Measurements from ENCODE around the gene RAB19. TPM values are rescaled to one million over a fixed set of nuclear protein-coding genes. Genes with fewer than 3 reads are reported as not detected.

RAB19 gene
- total and polyA plus RNA-seq, 2 of the 8 experiments (the other 6 are each of a cell fraction or from before 2014, with no cell fraction given) = 9.8 to 11.0 TPM

- H3K27ac ChIP-seq (ENCODE audit: low read depth, low read length) = no peak overlapping the region
- POLR2A ChIA-PET (ENCODE audit: partially characterized antibody) = interaction anchor here (0.9 to 2.1 kb wide), 3 partner anchors 15 to 45 kb away, joined by 4 to 10 read pairs (median 4); no protein-coding TSS in a partner anchor
Measured at GRCh38 chr7:140404565-140405065, 757 bp downstream of the RAB19 start.

More at GRCh38 chr7:140404565-140405065, 757 bp downstream of the RAB19 start:
- H4K5ac ChIP-seq (ENCODE audit: insufficient read length, low read depth, low read length) = no peak overlapping the region
- H3K18ac ChIP-seq (ENCODE audit: extremely low read depth, low read length) = no peak overlapping the region
- H4K8ac ChIP-seq (ENCODE audit: extremely low read depth, insufficient read depth, low read length) = no peak overlapping the region
- CTCF ChIA-PET (ENCODE audit: partially characterized antibody) = interaction anchor here (0.6 to 1.6 kb wide), 2 partner anchors 39 to 1291 kb away, joined by 3 to 7 read pairs; no protein-coding TSS in a partner anchor
- H3K9ac ChIP-seq (replicated peaks in 1 of 4; ENCODE audit: extremely low read depth in 1 of 4, low read depth in 3 of 4, low read length in 3 of 4) = peak overlapping the region in 1 of 4 experiments; percentile 67; a peak in 1 of 7 replicates
- no peak overlapping the region for H3K14ac ChIP-seq (ENCODE audit: insufficient read length)
- no peak overlapping the region; the same call in 1 of the 2 replicates for H2BK15ac ChIP-seq (ENCODE audit: low read length)
- peaks cover 0 to 13% (median 2%) of the 10 kb centered on the region in 4 experiments; a peak in 4 of 7 replicates for H3K4me1 ChIP-seq (replicated peaks in 1 of 4; ENCODE audit: control insufficient read depth in 3 of 4, insufficient read depth in 4 of 4, low read length in 3 of 4)
- no peak overlapping the region for H2AK5ac ChIP-seq (ENCODE audit: low read depth, low read length)
- H2BK120ac ChIP-seq (replicated peaks; ENCODE audit: low read depth, low read length) = no peak overlapping the region
- H4K20me1 ChIP-seq (replicated peaks in 1 of 2; ENCODE audit: control insufficient read depth in 1 of 2, insufficient read depth in 2 of 2, low read length in 2 of 2) = no peaks in the 10 kb centered on the region
- no peak overlapping the region for H2BK20ac ChIP-seq (ENCODE audit: low read length)
- H3K9me3 ChIP-seq (ENCODE audit: insufficient read depth in 2 of 2, low read depth in 1 of 2, low read length in 1 of 2) = no peaks in the 10 kb centered on the region
- no peak overlapping the region for H3K56ac ChIP-seq (replicated peaks; ENCODE audit: insufficient read length, low read depth, low read length)
- WGBS, 2 experiments (ENCODE audit: extremely low coverage in 1 of 2, insufficient coverage in 1 of 2, insufficient read length in 1 of 2, insufficient replicate concordance in 2 of 2, low coverage in 1 of 2, low lambda C conversion rate in 2 of 2, missing lambda C conversion rate in 1 of 2) = 78% methylated on average over 3 of the region's 3 CpGs; no CpG with 5 or more reads in 1 of the 2 experiments
- peak overlapping the region; percentile 73 to 78 for H3K4me2 ChIP-seq (ENCODE audit: insufficient read depth in 1 of 2, low read depth in 2 of 2, low read length in 2 of 2)
- peak overlapping the region; percentile 88 for H2AFZ ChIP-seq (ENCODE audit: low read length)
- no peak overlapping the region for H4K91ac ChIP-seq (replicated peaks; ENCODE audit: insufficient read length, low read length)
- no peak for TF ChIP-seq TEAD4 (IDR thresholded peaks at IDR 0.05; ENCODE audit: low read depth, low read length)
- TF ChIP-seq GTF2F1 (IDR thresholded peaks at IDR 0.05; ENCODE audit: borderline replicate concordance, low read depth, low read length) = no peak
- TF ChIP-seq RXRA (IDR thresholded peaks at IDR 0.05; ENCODE audit: insufficient read depth, low read depth, low read length) = no peak
- TF ChIP-seq CREB1 (IDR thresholded peaks at IDR 0.05) = no peak
- TF ChIP-seq JUN (IDR thresholded peaks at IDR 0.05; ENCODE audit: low read depth, low read length) = no peak
- no peak for TF ChIP-seq ZNF274 (IDR thresholded peaks at IDR 0.05; ENCODE audit: borderline replicate concordance, extremely low read depth, low read length)
- TF ChIP-seq RFX5 (IDR thresholded peaks at IDR 0.05; ENCODE audit: borderline replicate concordance, low read depth, low read length) = no peak
- TF ChIP-seq POLR2A (IDR thresholded peaks at IDR 0.05; ENCODE audit: control extremely low read depth in 1 of 2, low read depth in 2 of 2, low read length in 2 of 2) = no peak
- 0 out of 2 replicates have a peak overlapping the region, but pooled peaks have one; percentile 52 for H2BK12ac ChIP-seq (ENCODE audit: low read depth, low read length)
- no peaks in the 10 kb centered on the region for H3K79me2 ChIP-seq (ENCODE audit: control insufficient read depth in 1 of 2, insufficient read depth in 2 of 2, low read length in 2 of 2)
- DNase-seq (ENCODE audit: low read depth in 1 of 2, low spot score in 2 of 2) (no peak), FAIRE-seq (no peak)
- H3K27me3 ChIP-seq (replicated peaks in 1 of 4; ENCODE audit: control insufficient read depth in 3 of 4, extremely low read depth in 1 of 4, insufficient read depth in 3 of 4, low read length in 3 of 4) = no peaks in the 10 kb centered on the region
- no peak overlapping the region for H2BK5ac ChIP-seq (ENCODE audit: low read depth, low read length)
- H3K79me1 ChIP-seq (ENCODE audit: low read depth, low read length) = no peaks in the 10 kb centered on the region
- H3K23ac ChIP-seq (ENCODE audit: insufficient read length) = no peak overlapping the region
- H3K23me2 ChIP-seq (ENCODE audit: low read depth, low read length) = no peaks in the 10 kb centered on the region
- H3K4me3 ChIP-seq (ENCODE audit: extremely low read depth in 1 of 4, insufficient read depth in 2 of 4, low read depth in 3 of 4, low read length in 4 of 4) = peak overlapping the region in 3 of 4 experiments; percentile 62 to 69 (median 67); a peak in 6 of 8 replicates
- peaks cover 0 to 5% (median 1%) of the 10 kb centered on the region in 4 experiments; a peak in 2 of 8 replicates for H3K36me3 ChIP-seq (ENCODE audit: control insufficient read depth in 2 of 4, insufficient read depth in 4 of 4, low read length in 3 of 4)
- no peak overlapping the region for H3K4ac ChIP-seq (replicated peaks; ENCODE audit: insufficient read length, low read depth, low read length)

Measured in H1 (cell line).